Measurements from ENCODE around the gene FAM83B. TPM values are rescaled to one million over a fixed set of nuclear protein-coding genes. Genes with fewer than 3 reads are reported as not detected.

The FAM83B gene
- total RNA-seq, 1 experiment from 2014 or later = 5.7 TPM

DNA sequence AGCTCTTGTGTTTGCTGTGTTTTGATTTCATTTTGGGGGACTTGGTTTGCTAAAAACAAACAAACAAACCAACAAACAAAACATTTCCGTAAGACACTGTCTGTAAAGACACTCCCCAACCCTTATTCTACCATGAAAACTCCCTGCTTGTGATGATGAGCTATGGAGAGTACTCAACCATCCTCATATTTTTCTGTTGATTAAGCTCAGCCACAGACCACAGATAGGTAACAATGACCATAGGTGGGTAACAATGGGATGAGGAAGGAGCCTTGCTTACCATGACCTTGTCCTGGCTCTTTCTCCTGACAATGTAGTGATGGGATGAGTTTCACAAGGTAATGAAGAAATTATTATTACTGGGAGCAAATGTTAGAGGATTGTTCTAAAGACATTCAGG is 11.4 kb upstream of the FAM83B start:
- no peak overlapping the region for H3K9ac ChIP-seq (ENCODE audit: extremely low read depth, insufficient read length, low read length)
- no peaks in the 10 kb centered on the region for H4K20me1 ChIP-seq (ENCODE audit: control insufficient read depth, insufficient read depth, insufficient read length)
- Mint-ChIP-seq H3K27ac (no peak overlapping the region), H3K27me3 (ENCODE audit: low read depth) (no peaks in the 10 kb centered on the region), H3K4me3 (no peak overlapping the region), H3K9me3 (peaks cover 0 to 5% of the 10 kb centered on the region in 2 experiments; a peak in 2 of 5 replicates), H3K4me1 (no peaks in the 10 kb centered on the region), H3K36me3 (ENCODE audit: insufficient read depth in 1 of 3, low read depth in 3 of 3) (no peaks in the 10 kb centered on the region)
- no peak overlapping the region for H4K91ac ChIP-seq (ENCODE audit: insufficient read length, low read depth, low read length)
- no peak overlapping the region for H2BK15ac ChIP-seq (ENCODE audit: low read depth, low read length)
- WGBS (ENCODE audit: extremely low coverage, insufficient read length, low lambda C conversion rate) = no CpG with 5 or more reads among the region's 1 CpG
- no peaks in the 10 kb centered on the region for H3K79me2 ChIP-seq (ENCODE audit: insufficient read depth, low read length)
- H3K4ac ChIP-seq (ENCODE audit: low read depth, low read length) = no peak overlapping the region
- H3K23ac ChIP-seq (ENCODE audit: insufficient read length, low read depth, low read length) = no peak overlapping the region
- no peak overlapping the region for H3K27ac ChIP-seq (ENCODE audit: insufficient read length, low read depth, low read length)
- H4K8ac ChIP-seq (replicated peaks; ENCODE audit: insufficient read length, low read depth, low read length) = no peak overlapping the region
- H3K9me3 ChIP-seq (ENCODE audit: control insufficient read depth, low read depth, low read length) = no peaks in the 10 kb centered on the region
- H2AFZ ChIP-seq (ENCODE audit: low read length) = no peak overlapping the region
- no peaks in the 10 kb centered on the region for H3K27me3 ChIP-seq (ENCODE audit: insufficient read depth, low read length)
- H4K5ac ChIP-seq (ENCODE audit: insufficient read length, low read depth, low read length) = no peak overlapping the region
- H3K4me2 ChIP-seq (ENCODE audit: insufficient read depth, insufficient read length, low read length) = no peak overlapping the region
- no peak overlapping the region for H3T11ph ChIP-seq (ENCODE audit: low read length)
- no peak overlapping the region for H2BK5ac ChIP-seq (ENCODE audit: insufficient read length, low read length)
- DNase-seq = no peak
- no peaks in the 10 kb centered on the region for H3K79me1 ChIP-seq (ENCODE audit: insufficient read depth, low read depth, low read length, poor library complexity, severe bottlenecking)
- no peaks in the 10 kb centered on the region for H3K4me1 ChIP-seq (ENCODE audit: insufficient read depth, low read length)
- no peak overlapping the region for H2AK5ac ChIP-seq (ENCODE audit: insufficient read length, low read length)
- no peak overlapping the region for H3K14ac ChIP-seq (ENCODE audit: insufficient read depth, low read length)
- no peaks in the 10 kb centered on the region for H3K23me2 ChIP-seq (ENCODE audit: insufficient read length, low read depth, low read length, poor library complexity, severe bottlenecking)
- no peak overlapping the region for H3K56ac ChIP-seq (ENCODE audit: insufficient read length, low read depth, low read length)
- H2BK120ac ChIP-seq (ENCODE audit: low read depth, low read length, poor library complexity, severe bottlenecking) = no peak overlapping the region
- no peak overlapping the region for H2BK12ac ChIP-seq (ENCODE audit: insufficient read length, low read depth, low read length)
- TF ChIP-seq, protein P1, sequence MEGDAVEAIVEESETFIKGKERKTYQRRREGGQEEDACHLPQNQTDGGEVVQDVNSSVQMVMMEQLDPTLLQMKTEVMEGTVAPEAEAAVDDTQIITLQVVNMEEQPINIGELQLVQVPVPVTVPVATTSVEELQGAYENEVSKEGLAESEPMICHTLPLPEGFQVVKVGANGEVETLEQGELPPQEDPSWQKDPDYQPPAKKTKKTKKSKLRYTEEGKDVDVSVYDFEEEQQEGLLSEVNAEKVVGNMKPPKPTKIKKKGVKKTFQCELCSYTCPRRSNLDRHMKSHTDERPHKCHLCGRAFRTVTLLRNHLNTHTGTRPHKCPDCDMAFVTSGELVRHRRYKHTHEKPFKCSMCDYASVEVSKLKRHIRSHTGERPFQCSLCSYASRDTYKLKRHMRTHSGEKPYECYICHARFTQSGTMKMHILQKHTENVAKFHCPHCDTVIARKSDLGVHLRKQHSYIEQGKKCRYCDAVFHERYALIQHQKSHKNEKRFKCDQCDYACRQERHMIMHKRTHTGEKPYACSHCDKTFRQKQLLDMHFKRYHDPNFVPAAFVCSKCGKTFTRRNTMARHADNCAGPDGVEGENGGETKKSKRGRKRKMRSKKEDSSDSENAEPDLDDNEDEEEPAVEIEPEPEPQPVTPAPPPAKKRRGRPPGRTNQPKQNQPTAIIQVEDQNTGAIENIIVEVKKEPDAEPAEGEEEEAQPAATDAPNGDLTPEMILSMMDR (conservative IDR thresholded peaks at IDR 0.05) = no peak
- no peak overlapping the region for H2BK20ac ChIP-seq (ENCODE audit: low read depth, low read length, poor library complexity, severe bottlenecking)
- H3K18ac ChIP-seq (ENCODE audit: insufficient read length, low read depth, low read length) = no peak overlapping the region

All from H9 (cell line).